Heart left ventricle (tissue), 13 donors: ENCODE data around the gene PEAK1.

ENCODE experiments used
- CTCF ChIP-seq, 12 donors: fragments of 200-600 bp; sonication (generic) in 4 of 12; IDR thresholded peaks; one replicate each; pipeline versions ENCODE4 v1.5.0 to v1.8.0; 2018 to 2022; ENCODE audit warnings: antibody characterized with exemption in 12 of 12, mild to moderate bottlenecking in 5 of 12
- POLR2A ChIP-seq, 2 donors: fragments of 450-650 bp; IDR thresholded peaks; one replicate each; pipeline ENCODE4 v1.6.1; 2017; ENCODE audit warnings: antibody characterized with exemption in 2 of 2, mild to moderate bottlenecking in 2 of 2, moderate library complexity in 2 of 2
- donor health status: ischemic (EF 13 %, LVEDD 7.1; RV severe dilation, severe dysfunction).
- donor health status: DM: no; HTN: yes; CAD: no.
- donor health status: DM: no; HTN: no; CAD: no.
- donor health status: ischemic (EF 25% LVEDD 6.9; RV normal size, moderate dysfunction).
- donor health status: ischemic (EF 25% LVEDD 5.7; RV mildly dilated, moderate dysfunction).
- donor health status: ischemic (EF 35%, LVEDD 5.7; RV mildly dilated, moderate dysfunction).
- donor health status: nonischemic (EF 11% LVEDD 7.7; RV severe dilation, severe dysfunction).
- donor health status: DM: yes; HTN: yes; CAD: no.
- donor health status: PGD.
- donor health status: ischemic (EF 29% LVEDD 5.4; RV normal size, mild dysfunction).
- donor health status: nonischemic (EF 23%, LVEDD 6.1; RV moderate dilation, normal function).

DNA sequence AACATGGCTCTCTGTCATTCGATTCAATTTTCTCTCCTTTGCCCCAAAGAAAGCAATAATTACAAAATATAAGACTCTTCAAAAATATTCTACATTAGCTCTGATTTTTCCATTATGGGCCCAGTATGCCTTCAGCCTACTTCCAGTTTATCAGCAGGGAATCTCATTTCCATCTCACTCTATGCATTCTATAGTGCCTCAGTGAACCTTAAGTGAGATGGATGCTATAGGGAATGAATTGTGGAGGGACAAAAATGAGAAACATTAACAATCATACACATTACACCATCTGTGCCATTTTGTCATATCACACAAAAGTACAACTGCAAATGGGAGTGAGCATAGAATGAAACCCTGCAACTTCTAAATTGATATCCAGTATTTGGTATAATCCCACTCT is 298.3 kb downstream of the PEAK1 start:
- TF ChIP-seq POLR2A (IDR thresholded peaks at IDR 0.05) (no peak), CTCF (IDR thresholded peaks at IDR 0.05) (no peak)
